SH-SY5Y (cell line): ENCODE results near the gene SH2D4B.

Source experiments
- GATA2 ChIP-seq: IDR thresholded peaks from 2 replicates; pipeline ENCODE4 v1.6.1; 2011; ENCODE audit warnings: mild to moderate bottlenecking, low read depth, low read length
- GATA3 ChIP-seq: IDR thresholded peaks from 2 replicates; pipeline ENCODE4 v1.6.1; 2011; ENCODE audit warnings: low read depth, mild to moderate bottlenecking, low read length, moderate library complexity

GRCh38 chr10:80561950-80562349, 24.2 kb downstream of the SH2D4B start:
- no peak for TF ChIP-seq GATA3
- TF ChIP-seq GATA2 = no peak
